ENCODE results near the gene CA12.

CA12 gene

DNA sequence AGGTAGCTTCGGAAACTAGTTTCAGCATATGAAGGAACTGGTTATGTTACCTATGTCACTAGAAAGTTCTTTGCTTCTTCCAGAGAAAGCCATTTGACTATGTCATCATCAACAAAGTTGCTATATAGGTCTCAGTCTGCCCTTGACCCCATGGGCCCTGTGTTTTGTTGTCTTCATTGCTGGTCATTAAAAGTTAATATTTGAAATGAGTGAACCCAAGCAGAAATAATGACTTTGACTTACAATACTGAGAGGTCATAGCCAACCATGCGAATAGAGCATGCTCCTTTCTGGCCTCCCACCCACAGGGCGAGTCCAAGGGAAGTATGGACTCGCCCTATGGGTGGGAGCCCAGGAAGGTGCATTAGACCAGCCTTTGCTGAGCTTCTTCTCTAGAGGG, 63.3 kb downstream of the CA12 start:
- TF ChIP-seq, protein P1, sequence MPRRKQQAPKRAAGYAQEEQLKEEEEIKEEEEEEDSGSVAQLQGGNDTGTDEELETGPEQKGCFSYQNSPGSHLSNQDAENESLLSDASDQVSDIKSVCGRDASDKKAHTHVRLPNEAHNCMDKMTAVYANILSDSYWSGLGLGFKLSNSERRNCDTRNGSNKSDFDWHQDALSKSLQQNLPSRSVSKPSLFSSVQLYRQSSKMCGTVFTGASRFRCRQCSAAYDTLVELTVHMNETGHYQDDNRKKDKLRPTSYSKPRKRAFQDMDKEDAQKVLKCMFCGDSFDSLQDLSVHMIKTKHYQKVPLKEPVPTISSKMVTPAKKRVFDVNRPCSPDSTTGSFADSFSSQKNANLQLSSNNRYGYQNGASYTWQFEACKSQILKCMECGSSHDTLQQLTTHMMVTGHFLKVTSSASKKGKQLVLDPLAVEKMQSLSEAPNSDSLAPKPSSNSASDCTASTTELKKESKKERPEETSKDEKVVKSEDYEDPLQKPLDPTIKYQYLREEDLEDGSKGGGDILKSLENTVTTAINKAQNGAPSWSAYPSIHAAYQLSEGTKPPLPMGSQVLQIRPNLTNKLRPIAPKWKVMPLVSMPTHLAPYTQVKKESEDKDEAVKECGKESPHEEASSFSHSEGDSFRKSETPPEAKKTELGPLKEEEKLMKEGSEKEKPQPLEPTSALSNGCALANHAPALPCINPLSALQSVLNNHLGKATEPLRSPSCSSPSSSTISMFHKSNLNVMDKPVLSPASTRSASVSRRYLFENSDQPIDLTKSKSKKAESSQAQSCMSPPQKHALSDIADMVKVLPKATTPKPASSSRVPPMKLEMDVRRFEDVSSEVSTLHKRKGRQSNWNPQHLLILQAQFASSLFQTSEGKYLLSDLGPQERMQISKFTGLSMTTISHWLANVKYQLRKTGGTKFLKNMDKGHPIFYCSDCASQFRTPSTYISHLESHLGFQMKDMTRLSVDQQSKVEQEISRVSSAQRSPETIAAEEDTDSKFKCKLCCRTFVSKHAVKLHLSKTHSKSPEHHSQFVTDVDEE (CRISPR knock-in tag; IDR thresholded peaks at IDR 0.05) = no peak
- TF ChIP-seq, protein P2, sequence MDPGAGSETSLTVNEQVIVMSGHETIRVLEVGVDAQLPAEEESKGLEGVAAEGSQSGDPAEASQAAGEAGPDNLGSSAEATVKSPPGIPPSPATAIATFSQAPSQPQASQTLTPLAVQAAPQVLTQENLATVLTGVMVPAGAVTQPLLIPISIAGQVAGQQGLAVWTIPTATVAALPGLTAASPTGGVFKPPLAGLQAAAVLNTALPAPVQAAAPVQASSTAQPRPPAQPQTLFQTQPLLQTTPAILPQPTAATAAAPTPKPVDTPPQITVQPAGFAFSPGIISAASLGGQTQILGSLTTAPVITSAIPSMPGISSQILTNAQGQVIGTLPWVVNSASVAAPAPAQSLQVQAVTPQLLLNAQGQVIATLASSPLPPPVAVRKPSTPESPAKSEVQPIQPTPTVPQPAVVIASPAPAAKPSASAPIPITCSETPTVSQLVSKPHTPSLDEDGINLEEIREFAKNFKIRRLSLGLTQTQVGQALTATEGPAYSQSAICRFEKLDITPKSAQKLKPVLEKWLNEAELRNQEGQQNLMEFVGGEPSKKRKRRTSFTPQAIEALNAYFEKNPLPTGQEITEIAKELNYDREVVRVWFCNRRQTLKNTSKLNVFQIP (CRISPR knock-in tag; IDR thresholded peaks at IDR 0.05; ENCODE audit: borderline replicate concordance, low read depth) = no peak
- TF ChIP-seq ARNTL (CRISPR knock-in tag; IDR thresholded peaks at IDR 0.05; ENCODE audit: borderline replicate concordance, low read depth) = no peak
- ATAC-seq = no peak

DNA sequence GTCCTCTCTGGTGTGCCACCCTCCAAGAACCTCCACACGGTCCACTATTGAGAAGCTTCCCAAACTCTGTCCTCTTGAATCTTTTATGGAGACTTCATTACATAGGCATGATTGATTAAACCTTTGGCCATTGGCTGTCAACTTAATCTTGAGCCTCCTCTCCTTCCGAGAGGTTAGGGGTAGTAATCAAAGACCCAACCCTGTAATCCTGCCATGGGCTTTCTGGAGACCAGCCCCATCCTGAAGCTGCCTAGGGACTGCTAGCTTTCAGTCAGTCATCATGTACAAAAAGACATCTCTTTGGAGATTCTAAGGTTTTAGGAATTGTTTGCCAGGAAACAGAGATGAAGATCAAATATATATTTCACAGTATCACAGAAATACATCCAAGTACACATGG, 67.2 kb downstream of the CA12 start:
- ATAC-seq = no peak
- no peak for TF ChIP-seq ZNF565 (CRISPR knock-in tag; conservative IDR thresholded peaks at IDR 0.05; ENCODE audit: low read depth)
- TF ChIP-seq SNAI2 (CRISPR knock-in tag; IDR thresholded peaks at IDR 0.05) = no peak
- no peak for TF ChIP-seq OSR1 (CRISPR knock-in tag; IDR thresholded peaks at IDR 0.05)
- no peak for TF ChIP-seq ESRRG (CRISPR knock-in tag; IDR thresholded peaks at IDR 0.05)
- no peak for TF ChIP-seq ISL1 (CRISPR knock-in tag; IDR thresholded peaks at IDR 0.05)
- TF ChIP-seq ZFP30 (CRISPR knock-in tag; IDR thresholded peaks at IDR 0.05) = no peak
- no peak for TF ChIP-seq ZNF8 (CRISPR knock-in tag; IDR thresholded peaks at IDR 0.05)
- TF ChIP-seq CSDC2 (CRISPR knock-in tag; IDR thresholded peaks at IDR 0.05) = no peak
- TF ChIP-seq, protein P3, sequence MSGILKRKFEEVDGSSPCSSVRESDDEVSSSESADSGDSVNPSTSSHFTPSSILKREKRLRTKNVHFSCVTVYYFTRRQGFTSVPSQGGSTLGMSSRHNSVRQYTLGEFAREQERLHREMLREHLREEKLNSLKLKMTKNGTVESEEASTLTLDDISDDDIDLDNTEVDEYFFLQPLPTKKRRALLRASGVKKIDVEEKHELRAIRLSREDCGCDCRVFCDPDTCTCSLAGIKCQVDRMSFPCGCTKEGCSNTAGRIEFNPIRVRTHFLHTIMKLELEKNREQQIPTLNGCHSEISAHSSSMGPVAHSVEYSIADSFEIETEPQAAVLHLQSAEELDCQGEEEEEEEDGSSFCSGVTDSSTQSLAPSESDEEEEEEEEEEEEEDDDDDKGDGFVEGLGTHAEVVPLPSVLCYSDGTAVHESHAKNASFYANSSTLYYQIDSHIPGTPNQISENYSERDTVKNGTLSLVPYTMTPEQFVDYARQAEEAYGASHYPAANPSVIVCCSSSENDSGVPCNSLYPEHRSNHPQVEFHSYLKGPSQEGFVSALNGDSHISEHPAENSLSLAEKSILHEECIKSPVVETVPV (CRISPR knock-in tag; IDR thresholded peaks at IDR 0.05) = no peak
- TF ChIP-seq, protein P1 (CRISPR knock-in tag; IDR thresholded peaks at IDR 0.05) = no peak
- no peak for TF ChIP-seq RARB (CRISPR knock-in tag; IDR thresholded peaks at IDR 0.05)
- no peak for TF ChIP-seq ZC3H10 (CRISPR knock-in tag; IDR thresholded peaks at IDR 0.05)
- no peak for TF ChIP-seq PPARA (CRISPR knock-in tag; IDR thresholded peaks at IDR 0.05; ENCODE audit: borderline replicate concordance)
- no peak for TF ChIP-seq ZNF70 (CRISPR knock-in tag; IDR thresholded peaks at IDR 0.05)
- no peak for TF ChIP-seq BACH2 (CRISPR knock-in tag; IDR thresholded peaks at IDR 0.05; ENCODE audit: borderline replicate concordance)
- TF ChIP-seq, protein P2 (CRISPR knock-in tag; IDR thresholded peaks at IDR 0.05; ENCODE audit: borderline replicate concordance, low read depth) = no peak
- no peak for TF ChIP-seq TCF4 (CRISPR knock-in tag; IDR thresholded peaks at IDR 0.05; ENCODE audit: borderline replicate concordance)
- TF ChIP-seq ZFP3 (CRISPR knock-in tag; IDR thresholded peaks at IDR 0.05) = no peak
- no peak for TF ChIP-seq TOX (CRISPR knock-in tag; IDR thresholded peaks at IDR 0.05; ENCODE audit: borderline replicate concordance)
- TF ChIP-seq, protein P4, sequence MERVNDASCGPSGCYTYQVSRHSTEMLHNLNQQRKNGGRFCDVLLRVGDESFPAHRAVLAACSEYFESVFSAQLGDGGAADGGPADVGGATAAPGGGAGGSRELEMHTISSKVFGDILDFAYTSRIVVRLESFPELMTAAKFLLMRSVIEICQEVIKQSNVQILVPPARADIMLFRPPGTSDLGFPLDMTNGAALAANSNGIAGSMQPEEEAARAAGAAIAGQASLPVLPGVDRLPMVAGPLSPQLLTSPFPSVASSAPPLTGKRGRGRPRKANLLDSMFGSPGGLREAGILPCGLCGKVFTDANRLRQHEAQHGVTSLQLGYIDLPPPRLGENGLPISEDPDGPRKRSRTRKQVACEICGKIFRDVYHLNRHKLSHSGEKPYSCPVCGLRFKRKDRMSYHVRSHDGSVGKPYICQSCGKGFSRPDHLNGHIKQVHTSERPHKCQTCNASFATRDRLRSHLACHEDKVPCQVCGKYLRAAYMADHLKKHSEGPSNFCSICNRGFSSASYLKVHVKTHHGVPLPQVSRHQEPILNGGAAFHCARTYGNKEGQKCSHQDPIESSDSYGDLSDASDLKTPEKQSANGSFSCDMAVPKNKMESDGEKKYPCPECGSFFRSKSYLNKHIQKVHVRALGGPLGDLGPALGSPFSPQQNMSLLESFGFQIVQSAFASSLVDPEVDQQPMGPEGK (CRISPR knock-in tag; IDR thresholded peaks at IDR 0.05; ENCODE audit: borderline replicate concordance) = no peak
